Neural progenitor cell (in vitro differentiated cells): ENCODE results near the gene BGLAP. TPM values are rescaled to one million over a fixed set of nuclear protein-coding genes. Genes with fewer than 3 reads are reported as not detected.
A peak's percentile ranks its signal among the peaks of the same experiment; 100 is the strongest.

Experiments used
- DNase-seq: peaks from one replicate; pipeline ENCODE4 v3.0.0-alpha.2; 2016; ENCODE audit warnings: low spot score
- H2AFZ ChIP-seq: fragments of 200-600 bp; sonication (generic); replicated peaks from 2 replicates; pipeline ENCODE4 v1.6.1; 2016; ENCODE audit warnings: antibody characterized with exemption
- H3F3A ChIP-seq: fragments of 200-600 bp; sonication (generic); 2 replicates; pipeline ENCODE4 v1.6.1; 2016; ENCODE audit warnings: antibody characterized with exemption, low read depth
- H3K27ac ChIP-seq: fragments of 200-600 bp; sonication (generic); 2 replicates; pipeline ENCODE4 v1.5.1; 2016; ENCODE audit warnings: mild to moderate bottlenecking
- H3K27me3 ChIP-seq: fragments of 200-600 bp; sonication (generic); 2 replicates; pipeline ENCODE4 v1.6.1; 2016; ENCODE audit warnings: mild to moderate bottlenecking, moderate library complexity
- H3K36me3 ChIP-seq: fragments of 200-600 bp; sonication (generic); 2 replicates; pipeline ENCODE4 v1.5.1; 2016
- H3K4me1 ChIP-seq: fragments of 200-600 bp; sonication (generic); 2 replicates; pipeline ENCODE4 v1.6.1; 2016; ENCODE audit warnings: mixed run types
- H3K4me2 ChIP-seq: fragments of 200-600 bp; sonication (generic); 2 replicates; pipeline ENCODE4 v1.6.1; 2016
- H3K4me3 ChIP-seq: fragments of 200-600 bp; sonication (generic); 2 replicates; pipeline ENCODE4 v1.5.1; 2016
- H3K79me2 ChIP-seq: fragments of 200-600 bp; sonication (generic); 2 replicates; pipeline ENCODE4 v1.6.1; 2016; ENCODE audit warnings: low read depth
- H3K9ac ChIP-seq: fragments of 200-600 bp; sonication (generic); 2 replicates; pipeline ENCODE4 v1.6.1; 2016
- H3K9me3 ChIP-seq: fragments of 200-600 bp; sonication (generic); 2 replicates; pipeline ENCODE4 v1.5.1; 2016; ENCODE audit warnings: low read depth
- H4K20me1 ChIP-seq: fragments of 200-600 bp; sonication (generic); 2 replicates; pipeline ENCODE4 v1.6.1; 2016; ENCODE audit warnings: low read depth
- H3K27ac Mint-ChIP-seq: 3 replicates; pipeline ENCODE4 v1.8.0; 2021; ENCODE audit warnings: mixed read lengths
- H3K27me3 Mint-ChIP-seq: 2 replicates; pipeline ENCODE4 v1.8.0; 2022; ENCODE audit warnings: low read depth, mild to moderate bottlenecking, inconsistent platforms, moderate library complexity, mixed read lengths; ENCODE audit not compliant: insufficient read depth
- H3K36me3 Mint-ChIP-seq: 3 replicates; pipeline ENCODE4 v1.8.0; 2021; ENCODE audit warnings: mixed read lengths
- H3K4me1 Mint-ChIP-seq: 3 replicates; pipeline ENCODE4 v1.8.0; 2021; ENCODE audit warnings: mixed read lengths
- H3K4me3 Mint-ChIP-seq: 3 replicates; pipeline ENCODE4 v1.8.0; 2021; ENCODE audit warnings: mild to moderate bottlenecking, moderate library complexity, mixed read lengths
- H3K9me3 Mint-ChIP-seq: 3 replicates; pipeline ENCODE4 v1.8.0; 2020; ENCODE audit warnings: mixed read lengths
- CTCF ChIP-seq: fragments of 200-600 bp; sonication (generic); IDR thresholded peaks from 2 replicates; pipeline ENCODE4 v1.5.1; 2017; ENCODE audit warnings: antibody characterized with exemption, mild to moderate bottlenecking
- EZH2 ChIP-seq: fragments of 200-600 bp; sonication (generic); IDR thresholded peaks from 2 replicates; pipeline ENCODE4 v1.6.1; 2017; ENCODE audit warnings: antibody characterized with exemption, mild to moderate bottlenecking, moderate library complexity
- EZH2phosphoT487 ChIP-seq: fragments of 200-600 bp; sonication (generic); IDR thresholded peaks from 2 replicates; pipeline ENCODE4 v1.6.1; 2017; ENCODE audit warnings: antibody characterized with exemption
- total RNA-seq: library from RNA; depleted of rRNA; stranded (reverse); fragments of >200 nt; gene quantifications from 2 replicates; pipeline ENCODE4 v1.2.3, GENCODE V29; 2015; ENCODE audit warnings: low replicate concordance

BGLAP gene
- total RNA-seq, 1 donor from 2014 or later = 0.22 TPM

GRCh38 chr1:156260896-156261295 is 18.9 kb downstream of the BGLAP start:
- no peak overlapping the region for H3K4me2 ChIP-seq
- no peaks in the 10 kb centered on the region for H4K20me1 ChIP-seq
- no peak for TF ChIP-seq CTCF
- no peak for TF ChIP-seq EZH2phosphoT487
- TF ChIP-seq EZH2 = no peak
- no peaks in the 10 kb centered on the region for H3K9me3 ChIP-seq
- H3K36me3 ChIP-seq = peaks cover 5% of the 10 kb centered on the region
- no peaks in the 10 kb centered on the region for H3F3A ChIP-seq
- no peak overlapping the region for H3K4me3 ChIP-seq
- no peaks in the 10 kb centered on the region for H3K27me3 ChIP-seq
- H3K4me1 Mint-ChIP-seq = no peaks in the 10 kb centered on the region
- peaks cover 43% of the 10 kb centered on the region for H3K36me3 Mint-ChIP-seq
- H2AFZ ChIP-seq = no peak overlapping the region
- H3K9ac ChIP-seq = no peak overlapping the region
- H3K4me3 Mint-ChIP-seq = no peak overlapping the region
- H3K27me3 Mint-ChIP-seq = no peaks in the 10 kb centered on the region
- no peaks in the 10 kb centered on the region for H3K9me3 Mint-ChIP-seq
- H3K27ac Mint-ChIP-seq = peak overlapping the region; percentile 30
- H3K27ac ChIP-seq = no peak overlapping the region
- DNase-seq = no peak
- no peaks in the 10 kb centered on the region for H3K79me2 ChIP-seq
- no peaks in the 10 kb centered on the region for H3K4me1 ChIP-seq

GRCh38 chr1:156262461-156263287 is 20.7 kb downstream of the BGLAP start:
- no peaks in the 10 kb centered on the region for H3K4me1 Mint-ChIP-seq
- Histone ChIP-seq H3F3A (no peaks in the 10 kb centered on the region), H3K9me3 (no peaks in the 10 kb centered on the region), H3K9ac (no peak overlapping the region), H3K36me3 (peaks cover 5% of the 10 kb centered on the region), H3K27me3 (no peaks in the 10 kb centered on the region), H4K20me1 (no peaks in the 10 kb centered on the region), H3K4me1 (no peaks in the 10 kb centered on the region), H3K27ac (no peak overlapping the region), H3K4me3 (no peak overlapping the region), H3K79me2 (no peaks in the 10 kb centered on the region), H2AFZ (no peak overlapping the region), H3K4me2 (no peak overlapping the region)
- TF ChIP-seq EZH2 (no peak), CTCF (no peak), EZH2phosphoT487 (no peak)
- H3K36me3 Mint-ChIP-seq = peaks cover 51% of the 10 kb centered on the region
- peaks cover 2% of the 10 kb centered on the region for H3K27me3 Mint-ChIP-seq
- H3K9me3 Mint-ChIP-seq = no peaks in the 10 kb centered on the region
- no peak for DNase-seq
- H3K4me3 Mint-ChIP-seq = no peak overlapping the region
- no peak overlapping the region for H3K27ac Mint-ChIP-seq

- no peaks in the 10 kb centered on the region for H3K4me1 Mint-ChIP-seq
- Histone ChIP-seq H3K9me3 (no peaks in the 10 kb centered on the region), H3F3A (no peaks in the 10 kb centered on the region), H2AFZ (no peak overlapping the region), H3K27me3 (no peaks in the 10 kb centered on the region), H3K79me2 (no peaks in the 10 kb centered on the region), H3K4me1 (no peaks in the 10 kb centered on the region), H3K36me3 (peaks cover 5% of the 10 kb centered on the region), H3K4me2 (no peak overlapping the region), H3K4me3 (no peak overlapping the region), H4K20me1 (no peaks in the 10 kb centered on the region), H3K27ac (no peak overlapping the region), H3K9ac (no peak overlapping the region)
- no peak overlapping the region for H3K27ac Mint-ChIP-seq
- H3K4me3 Mint-ChIP-seq = no peak overlapping the region
- H3K27me3 Mint-ChIP-seq = peaks cover 2% of the 10 kb centered on the region
- peaks cover 56% of the 10 kb centered on the region for H3K36me3 Mint-ChIP-seq
- no peak for DNase-seq
- no peaks in the 10 kb centered on the region for H3K9me3 Mint-ChIP-seq
- TF ChIP-seq CTCF (no peak), EZH2phosphoT487 (no peak), EZH2 (no peak)
These were observed 21.3 kb downstream of the BGLAP start for GRCh38 chr1:156263288-156263655.
